GM12865 (cell line): ENCODE data around the gene PSMD2.

Experiments used
- DNase-seq: peaks from one replicate; pipeline ENCODE4 v3.0.0; 2010; ENCODE audit warnings: low read depth
- H3K4me3 ChIP-seq: 2 replicates; pipeline ENCODE4 v1.5.1; 2011; ENCODE audit warnings: mild to moderate bottlenecking, low read depth, low read length, control low read depth
- TF ChIP-seq, protein P1 (sequence below): IDR thresholded peaks from 2 replicates; pipeline ENCODE4 v1.5.1; 2011; ENCODE audit warnings: low read length, control low read depth, low read depth, inconsistent platforms; ENCODE audit not compliant: insufficient read depth; ENCODE audit errors: missing control alignments

The PSMD2 gene

DNA sequence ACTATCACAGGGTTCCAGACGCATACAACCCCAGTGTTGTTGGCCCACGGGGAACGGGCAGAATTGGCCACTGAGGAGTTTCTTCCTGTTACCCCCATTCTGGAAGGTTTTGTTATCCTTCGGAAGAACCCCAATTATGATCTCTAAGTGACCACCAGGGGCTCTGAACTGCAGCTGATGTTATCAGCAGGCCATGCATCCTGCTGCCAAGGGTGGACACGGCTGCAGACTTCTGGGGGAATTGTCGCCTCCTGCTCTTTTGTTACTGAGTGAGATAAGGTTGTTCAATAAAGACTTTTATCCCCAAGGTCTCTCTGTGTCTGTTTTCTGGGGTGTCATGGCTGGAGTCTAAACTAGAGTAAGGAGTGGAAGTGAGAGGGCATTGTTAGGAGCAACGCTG, 9.7 kb downstream of the PSMD2 start:
- TF ChIP-seq, protein P1, sequence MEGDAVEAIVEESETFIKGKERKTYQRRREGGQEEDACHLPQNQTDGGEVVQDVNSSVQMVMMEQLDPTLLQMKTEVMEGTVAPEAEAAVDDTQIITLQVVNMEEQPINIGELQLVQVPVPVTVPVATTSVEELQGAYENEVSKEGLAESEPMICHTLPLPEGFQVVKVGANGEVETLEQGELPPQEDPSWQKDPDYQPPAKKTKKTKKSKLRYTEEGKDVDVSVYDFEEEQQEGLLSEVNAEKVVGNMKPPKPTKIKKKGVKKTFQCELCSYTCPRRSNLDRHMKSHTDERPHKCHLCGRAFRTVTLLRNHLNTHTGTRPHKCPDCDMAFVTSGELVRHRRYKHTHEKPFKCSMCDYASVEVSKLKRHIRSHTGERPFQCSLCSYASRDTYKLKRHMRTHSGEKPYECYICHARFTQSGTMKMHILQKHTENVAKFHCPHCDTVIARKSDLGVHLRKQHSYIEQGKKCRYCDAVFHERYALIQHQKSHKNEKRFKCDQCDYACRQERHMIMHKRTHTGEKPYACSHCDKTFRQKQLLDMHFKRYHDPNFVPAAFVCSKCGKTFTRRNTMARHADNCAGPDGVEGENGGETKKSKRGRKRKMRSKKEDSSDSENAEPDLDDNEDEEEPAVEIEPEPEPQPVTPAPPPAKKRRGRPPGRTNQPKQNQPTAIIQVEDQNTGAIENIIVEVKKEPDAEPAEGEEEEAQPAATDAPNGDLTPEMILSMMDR, result no peak
- DNase-seq, result no peak
- no peak overlapping the region for H3K4me3 ChIP-seq

DNA sequence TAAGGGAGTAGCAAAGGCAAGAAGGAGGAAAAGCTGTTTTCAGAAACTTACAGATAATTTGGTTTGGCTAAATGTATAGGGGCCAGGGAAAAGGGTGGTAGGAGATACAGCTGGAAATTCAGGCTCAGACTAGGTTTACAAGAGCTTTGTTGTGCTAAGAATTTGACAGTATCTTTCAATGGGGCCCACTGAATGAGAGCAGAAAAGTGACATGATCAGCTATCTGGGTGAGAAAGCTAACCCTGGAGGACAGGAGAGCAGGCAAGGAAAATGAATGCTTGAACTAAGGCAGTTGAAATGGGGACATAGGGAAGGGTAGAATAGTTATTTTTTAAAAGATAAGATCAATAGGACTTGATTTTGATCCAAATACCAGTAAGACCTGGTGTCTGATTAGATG, 12.6 kb downstream of the PSMD2 start:
- TF ChIP-seq, protein P1, result no peak
- DNase-seq, result no peak
- no peak overlapping the region for H3K4me3 ChIP-seq

DNA sequence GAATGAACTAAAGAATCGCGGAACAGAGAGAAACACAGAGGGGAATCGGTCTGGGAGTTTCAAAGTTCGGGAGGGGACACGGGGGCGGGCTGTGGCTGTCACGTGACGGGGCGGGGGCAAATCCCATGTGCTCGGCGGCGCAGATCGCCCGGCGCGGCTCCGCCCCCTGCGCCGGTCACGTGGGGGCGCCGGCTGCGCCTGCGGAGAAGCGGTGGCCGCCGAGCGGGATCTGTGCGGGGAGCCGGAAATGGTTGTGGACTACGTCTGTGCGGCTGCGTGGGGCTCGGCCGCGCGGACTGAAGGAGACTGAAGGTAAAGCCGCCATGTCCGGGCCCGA, 15.3 kb downstream of the PSMD2 start, which contains the start of gene EIF4G1:
EIF4G1 (plus strand) TSS at position 244 of the 337 bp plus-strand sequence. CDS start 1,191 bp downstream, outside the sequence.
- peak within 1 kb of the TSS; percentile 92 for H3K4me3 ChIP-seq
- TF ChIP-seq, protein P1, result no peak
- DNase-seq, result peak; percentile 97

DNA sequence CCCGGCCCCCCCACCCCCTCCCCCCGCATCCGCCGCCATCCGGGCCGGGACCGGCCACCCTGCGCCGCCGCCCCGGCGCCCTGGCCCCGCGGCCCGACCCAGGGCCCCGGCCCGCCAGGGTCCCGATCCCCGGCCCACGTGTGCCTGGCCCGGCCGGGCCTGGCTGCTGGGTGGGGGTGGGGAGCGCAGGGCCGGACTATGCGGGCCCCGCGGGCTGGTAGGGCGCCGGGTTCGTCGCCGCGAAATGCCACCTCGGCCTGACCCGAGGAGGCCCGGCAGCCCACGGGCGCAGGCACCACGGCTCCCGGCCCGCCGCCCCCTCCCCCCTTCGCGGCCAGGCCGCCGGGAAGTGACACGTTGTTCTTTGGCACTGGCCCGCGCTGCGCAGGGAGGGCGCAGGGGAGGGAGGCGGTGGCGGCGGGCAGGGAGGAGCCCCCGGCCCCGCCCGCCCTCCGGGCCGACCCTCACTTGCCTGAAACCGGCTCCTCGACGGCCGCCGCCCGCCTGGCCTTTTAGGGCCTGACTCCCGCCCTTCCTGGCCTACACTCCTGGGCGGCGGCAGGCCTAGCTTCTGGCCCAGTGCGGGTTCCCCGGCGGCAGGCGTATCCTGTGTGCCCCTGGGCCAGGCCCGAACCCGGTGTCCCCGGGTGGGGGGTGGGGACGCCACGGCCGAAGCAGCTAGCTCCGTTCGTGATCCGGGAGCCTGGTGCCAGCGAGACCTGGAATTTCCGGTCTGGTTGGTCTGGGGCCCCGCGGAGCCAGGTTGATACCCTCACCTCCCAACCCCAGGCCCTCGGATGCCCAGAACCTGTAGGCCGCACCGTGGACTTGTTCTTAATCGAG, 15.9 kb downstream of the PSMD2 start:
- DNase-seq, result peak; percentile 79
- H3K4me3 ChIP-seq, result peak overlapping the region; percentile 92
- TF ChIP-seq, protein P1, result no peak

DNA sequence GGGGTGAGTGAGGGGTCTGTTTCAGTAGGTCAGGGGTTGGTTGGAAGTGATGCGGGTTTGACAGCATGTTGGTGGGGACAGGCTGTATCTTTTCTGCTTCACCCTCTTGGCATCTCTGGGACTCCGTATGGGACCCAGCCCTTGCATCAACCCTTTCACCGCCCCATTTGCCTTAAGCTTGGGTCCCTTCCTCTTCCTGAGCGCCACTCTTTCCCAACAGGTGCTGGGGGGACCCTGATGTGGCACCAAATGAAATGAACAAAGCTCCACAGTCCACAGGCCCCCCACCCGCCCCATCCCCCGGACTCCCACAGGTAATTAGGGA, 16.5 kb downstream of the PSMD2 start:
- H3K4me3 ChIP-seq, result peak overlapping the region; percentile 92
- TF ChIP-seq, protein P1, result no peak
- DNase-seq, result no peak

DNA sequence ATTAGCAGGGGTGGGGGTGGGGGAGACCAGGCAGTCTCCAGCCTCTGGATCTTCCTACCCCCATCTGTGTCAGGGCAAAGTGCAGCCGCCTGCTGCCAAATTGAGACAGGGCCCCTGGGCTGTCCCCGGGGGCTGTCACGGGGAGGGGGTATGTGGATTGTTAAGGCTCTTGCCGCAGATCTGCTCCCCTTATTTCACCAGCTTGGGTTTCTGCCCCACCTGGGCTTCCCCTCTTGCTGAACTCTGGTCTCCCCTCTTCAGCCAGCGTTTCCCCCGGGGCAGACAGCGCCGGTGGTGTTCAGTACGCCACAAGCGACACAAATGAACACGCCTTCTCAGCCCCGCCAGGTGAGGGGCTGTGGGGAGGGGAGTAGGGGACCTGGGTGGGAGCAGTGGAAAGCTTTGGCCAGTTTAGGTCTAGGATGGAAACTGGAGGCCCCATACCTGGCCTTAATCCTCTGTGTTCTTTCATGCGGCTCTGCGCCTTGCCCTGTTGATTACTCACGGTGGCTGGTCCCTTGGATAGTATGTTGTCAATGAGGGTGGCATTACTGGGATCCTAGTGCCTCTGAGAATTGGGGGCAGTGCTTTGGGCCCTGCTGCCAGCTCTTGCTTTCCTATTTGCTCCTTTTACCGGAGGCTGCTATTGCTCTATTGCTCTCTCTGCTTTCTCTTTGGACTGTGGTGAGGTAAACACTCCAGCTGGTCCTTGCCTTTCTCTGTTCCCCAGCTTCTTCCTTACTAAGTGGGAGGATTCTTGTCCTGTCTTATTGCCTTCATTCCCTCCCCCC, 17.0 kb downstream of the PSMD2 start:
- DNase-seq, result no peak
- peak overlapping the region; percentile 92 for H3K4me3 ChIP-seq
- TF ChIP-seq, protein P1, result no peak
